MM.1S (cell line): Measurements from ENCODE around the gene RNASEH1.
A peak's percentile ranks its signal among the peaks of the same experiment; 100 is the strongest.
"Not testable (repeated sequence)": the region's sequence is repeated elsewhere in the genome, so short reads cannot be mapped to it uniquely, and the experiment has no call there.

Experiments
- DNase-seq: peaks from one replicate; pipeline ENCODE4 v3.0.0-alpha.2; 2015
- H2AFZ ChIP-seq: fragments of 300-600 bp; sonication (generic); 2 replicates; pipeline ENCODE4 v1.6.0; 2016; ENCODE audit warnings: antibody characterized with exemption, low read length
- H3F3A ChIP-seq: fragments of 300-600 bp; sonication (generic); 2 replicates; pipeline ENCODE4 v1.6.1; 2016; ENCODE audit warnings: mild to moderate bottlenecking, antibody characterized with exemption, low read length, moderate library complexity, mixed read lengths; ENCODE audit not compliant: insufficient read depth
- H3K27ac ChIP-seq: fragments of 300-600 bp; sonication (generic); 2 replicates; pipeline ENCODE4 v1.5.1; 2016; ENCODE audit warnings: mild to moderate bottlenecking, low read length
- H3K27me3 ChIP-seq: fragments of 300-600 bp; sonication (generic); replicated peaks from 2 replicates; pipeline ENCODE4 v1.6.0; 2016; ENCODE audit warnings: low read length; ENCODE audit not compliant: insufficient read depth
- H3K36me3 ChIP-seq: fragments of 300-600 bp; sonication (generic); replicated peaks from 2 replicates; pipeline ENCODE4 v1.6.1; 2016; ENCODE audit warnings: mild to moderate bottlenecking, low read length, mixed read lengths; ENCODE audit not compliant: insufficient read depth
- H3K4me1 ChIP-seq: fragments of 300-600 bp; sonication (generic); 2 replicates; pipeline ENCODE4 v1.6.1; 2016; ENCODE audit warnings: low read length, mixed read lengths
- H3K4me2 ChIP-seq: fragments of 300-600 bp; sonication (generic); 2 replicates; pipeline ENCODE4 v1.6.0; 2016; ENCODE audit warnings: low read depth, low read length
- H3K4me3 ChIP-seq: fragments of 300-600 bp; sonication (generic); 2 replicates; pipeline ENCODE4 v1.5.1; 2016; ENCODE audit warnings: low read length, mixed read lengths
- H3K79me2 ChIP-seq: fragments of 300-600 bp; sonication (generic); 2 replicates; pipeline ENCODE4 v1.6.1; 2016; ENCODE audit warnings: mixed run types, low read length, mixed read lengths
- H3K9ac ChIP-seq: fragments of 300-600 bp; sonication (generic); 2 replicates; pipeline ENCODE4 v1.6.1; 2016; ENCODE audit warnings: low read length, mixed read lengths
- H3K9me2 ChIP-seq: fragments of 300-600 bp; sonication (generic); replicated peaks from 2 replicates; pipeline ENCODE4 v1.6.1; 2016; ENCODE audit warnings: mild to moderate bottlenecking, low read length, mixed read lengths; ENCODE audit not compliant: insufficient read depth
- H3K9me3 ChIP-seq: fragments of 300-600 bp; sonication (generic); replicated peaks from 2 replicates; pipeline ENCODE4 v1.6.1; 2016; ENCODE audit warnings: mild to moderate bottlenecking, low read length, mixed read lengths; ENCODE audit not compliant: insufficient read depth
- H4K20me1 ChIP-seq: fragments of 300-600 bp; sonication (generic); 2 replicates; pipeline ENCODE4 v1.6.1; 2016; ENCODE audit warnings: mild to moderate bottlenecking, low read length, moderate library complexity, mixed read lengths; ENCODE audit not compliant: insufficient read depth
- CTCF ChIP-seq: fragments of 300-600 bp; sonication (generic); IDR thresholded peaks from 2 replicates; pipeline ENCODE4 v1.5.1; 2016; ENCODE audit warnings: antibody characterized with exemption, low read length, mixed read lengths
- EZH2 ChIP-seq: fragments of 300-600 bp; sonication (generic); optimal IDR thresholded peaks from 2 replicates; pipeline ENCODE3; 2017; ENCODE audit warnings: low read depth, mild to moderate bottlenecking, antibody characterized with exemption, low read length, mixed read lengths
- EZH2phosphoT487 ChIP-seq: fragments of 300-600 bp; sonication (generic); IDR thresholded peaks from 2 replicates; pipeline ENCODE4 v1.6.1; 2018; ENCODE audit warnings: antibody characterized with exemption, low read length

Gene RNASEH1

DNA sequence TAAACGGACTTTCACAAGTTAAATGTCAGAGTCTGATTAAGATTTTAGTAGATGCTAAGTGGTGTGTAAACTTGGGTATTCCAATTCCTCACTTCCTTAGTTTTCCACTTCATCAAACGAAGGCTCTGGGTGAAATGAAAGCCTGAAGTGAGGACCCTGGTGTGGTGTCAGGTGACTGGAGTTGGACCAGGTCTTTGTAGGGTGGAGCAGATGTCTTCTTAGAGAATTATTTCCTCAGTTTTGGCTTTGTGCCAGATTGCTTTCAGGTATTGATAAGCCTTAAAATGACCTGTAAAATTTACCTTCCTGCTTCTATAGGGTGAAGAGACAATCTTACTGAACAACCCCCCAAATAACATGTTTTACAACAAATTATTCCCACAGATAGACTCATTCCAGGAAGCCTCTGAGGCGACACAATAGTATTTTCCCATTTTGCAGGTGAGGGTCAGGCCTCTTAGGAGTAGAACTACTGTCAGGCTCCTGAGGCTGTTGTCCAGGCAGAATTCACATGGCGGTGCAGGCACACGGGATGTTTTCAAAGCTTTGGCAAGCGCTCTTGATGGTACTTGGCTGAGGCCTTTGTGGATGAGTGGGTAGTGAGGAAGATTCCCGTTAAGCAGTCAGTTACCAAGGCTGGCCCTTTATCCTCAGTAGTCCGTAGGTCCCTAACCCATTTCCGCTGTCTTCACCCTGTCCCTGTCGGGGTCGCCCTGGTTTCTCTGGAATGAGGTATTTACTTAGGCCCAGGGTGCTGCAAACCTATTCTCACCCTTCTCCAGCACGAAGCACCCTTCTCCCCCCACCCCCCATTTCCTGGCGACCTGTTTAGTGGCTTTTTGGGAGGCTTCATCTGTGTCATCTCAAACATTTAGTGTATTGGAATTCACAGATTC, 23.5 kb upstream of the RNASEH1 start:
- no peak for TF ChIP-seq CTCF
- TF ChIP-seq EZH2, result no peak
- no peak for TF ChIP-seq EZH2phosphoT487
- Histone ChIP-seq H3K9me2 (no peaks in the 10 kb centered on the region), H3K27ac (no peak overlapping the region), H4K20me1 (peaks cover 23% of the 10 kb centered on the region), H3K27me3 (no peaks in the 10 kb centered on the region), H3K9me3 (no peaks in the 10 kb centered on the region), H3K36me3 (peaks cover 41% of the 10 kb centered on the region), H3K79me2 (peaks cover 47% of the 10 kb centered on the region), H2AFZ (no peak overlapping the region), H3K4me2 (no peak overlapping the region), H3F3A (peaks cover 18% of the 10 kb centered on the region), H3K4me3 (no peak overlapping the region), H3K9ac (no peak overlapping the region), H3K4me1 (peaks cover 2% of the 10 kb centered on the region)
- DNase-seq, result no peak

- Histone ChIP-seq H3K36me3 (peaks cover 41% of the 10 kb centered on the region), H4K20me1 (peaks cover 23% of the 10 kb centered on the region), H3K9me2 (no peaks in the 10 kb centered on the region), H3K4me2 (no peak overlapping the region), H3K9ac (no peak overlapping the region), H3K27ac (no peak overlapping the region), H3K9me3 (no peaks in the 10 kb centered on the region), H3K79me2 (peaks cover 59% of the 10 kb centered on the region), H3F3A (peaks cover 18% of the 10 kb centered on the region), H2AFZ (no peak overlapping the region), H3K4me3 (no peak overlapping the region), H3K27me3 (no peaks in the 10 kb centered on the region), H3K4me1 (peaks cover 5% of the 10 kb centered on the region)
- no peak for DNase-seq
- no peak for TF ChIP-seq CTCF
- TF ChIP-seq EZH2, result no peak
Measured at GRCh38 chr2:3580449-3580848, 22.3 kb upstream of the RNASEH1 start.

DNA sequence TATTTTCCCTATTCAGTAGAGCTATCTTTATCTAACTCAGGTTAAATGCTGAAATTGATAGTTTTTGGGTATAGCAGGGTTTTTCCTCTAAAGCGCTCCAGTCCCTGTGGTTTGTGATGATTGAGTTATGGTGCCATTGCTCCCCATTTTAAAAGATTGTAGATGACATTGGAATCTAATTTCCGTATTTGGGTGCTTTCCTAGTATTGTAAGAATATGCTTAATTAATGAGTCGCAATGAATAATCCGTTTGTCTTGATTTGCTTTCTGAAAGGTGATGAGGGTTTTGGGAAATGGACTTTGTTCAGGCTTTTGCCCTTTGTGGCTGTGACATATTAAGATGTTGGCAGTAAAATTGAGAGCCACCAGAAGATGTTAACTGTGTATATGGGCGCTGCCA, 20.9 kb upstream of the RNASEH1 start:
- H3K79me2 ChIP-seq, result peaks cover 63% of the 10 kb centered on the region
- H3K4me3 ChIP-seq, result no peak overlapping the region
- H3K27me3 ChIP-seq, result no peaks in the 10 kb centered on the region
- H4K20me1 ChIP-seq, result peaks cover 23% of the 10 kb centered on the region
- no peak overlapping the region for H3K4me2 ChIP-seq
- H3K9ac ChIP-seq, result no peak overlapping the region
- DNase-seq, result no peak
- TF ChIP-seq EZH2phosphoT487 (no peak), CTCF (no peak), EZH2 (no peak)
- H3K4me1 ChIP-seq, result peaks cover 5% of the 10 kb centered on the region
- H3K27ac ChIP-seq, result no peak overlapping the region
- no peak overlapping the region for H2AFZ ChIP-seq
- no peaks in the 10 kb centered on the region for H3K9me3 ChIP-seq
- peaks cover 20% of the 10 kb centered on the region for H3F3A ChIP-seq
- H3K9me2 ChIP-seq, result no peaks in the 10 kb centered on the region
- peaks cover 41% of the 10 kb centered on the region for H3K36me3 ChIP-seq

- not testable (repeated sequence) for H3K27ac ChIP-seq, H3K4me1 ChIP-seq, H3K9me2 ChIP-seq, DNase-seq, H2AFZ ChIP-seq, H3K27me3 ChIP-seq, H3K9me3 ChIP-seq
- H3F3A ChIP-seq, result peaks cover 14% of the 10 kb centered on the region
- peaks cover 56% of the 10 kb centered on the region for H3K79me2 ChIP-seq
- H3K36me3 ChIP-seq, result peaks cover 35% of the 10 kb centered on the region
- peak overlapping the region; percentile 75 for H3K4me2 ChIP-seq
- peak overlapping the region; percentile 98 for H3K4me3 ChIP-seq
- H3K9ac ChIP-seq, result peak overlapping the region; percentile 91
- H4K20me1 ChIP-seq, result peaks cover 17% of the 10 kb centered on the region
Measured at GRCh38 chr2:3576263-3576630, 18.1 kb upstream of the RNASEH1 start.
